ENCODE measurements around the gene SLC12A7. TPM values are rescaled to one million over a fixed set of nuclear protein-coding genes. Genes with fewer than 3 reads are reported as not detected.

Gene SLC12A7
- total RNA-seq, 2 experiments from 2014 or later = 10.1 to 10.8 TPM

GRCh38 chr5:1042626-1043025 lies 69.2 kb downstream of the SLC12A7 start:
- Mint-ChIP-seq H3K36me3 (no peaks in the 10 kb centered on the region), H3K4me1 (ENCODE audit: low read depth) (no peaks in the 10 kb centered on the region), H3K4me3 (no peak overlapping the region), H3K27me3 (no peaks in the 10 kb centered on the region), H3K27ac (no peak overlapping the region), H3K9me3 (peaks cover 68% of the 10 kb centered on the region)
- ChIA-PET POLR2A (no interaction called here), CTCF (no interaction called here)
- intact Hi-C loops (cut with micrococcal nuclease) = no loop called here
- no peak for DNase-seq

DNA sequence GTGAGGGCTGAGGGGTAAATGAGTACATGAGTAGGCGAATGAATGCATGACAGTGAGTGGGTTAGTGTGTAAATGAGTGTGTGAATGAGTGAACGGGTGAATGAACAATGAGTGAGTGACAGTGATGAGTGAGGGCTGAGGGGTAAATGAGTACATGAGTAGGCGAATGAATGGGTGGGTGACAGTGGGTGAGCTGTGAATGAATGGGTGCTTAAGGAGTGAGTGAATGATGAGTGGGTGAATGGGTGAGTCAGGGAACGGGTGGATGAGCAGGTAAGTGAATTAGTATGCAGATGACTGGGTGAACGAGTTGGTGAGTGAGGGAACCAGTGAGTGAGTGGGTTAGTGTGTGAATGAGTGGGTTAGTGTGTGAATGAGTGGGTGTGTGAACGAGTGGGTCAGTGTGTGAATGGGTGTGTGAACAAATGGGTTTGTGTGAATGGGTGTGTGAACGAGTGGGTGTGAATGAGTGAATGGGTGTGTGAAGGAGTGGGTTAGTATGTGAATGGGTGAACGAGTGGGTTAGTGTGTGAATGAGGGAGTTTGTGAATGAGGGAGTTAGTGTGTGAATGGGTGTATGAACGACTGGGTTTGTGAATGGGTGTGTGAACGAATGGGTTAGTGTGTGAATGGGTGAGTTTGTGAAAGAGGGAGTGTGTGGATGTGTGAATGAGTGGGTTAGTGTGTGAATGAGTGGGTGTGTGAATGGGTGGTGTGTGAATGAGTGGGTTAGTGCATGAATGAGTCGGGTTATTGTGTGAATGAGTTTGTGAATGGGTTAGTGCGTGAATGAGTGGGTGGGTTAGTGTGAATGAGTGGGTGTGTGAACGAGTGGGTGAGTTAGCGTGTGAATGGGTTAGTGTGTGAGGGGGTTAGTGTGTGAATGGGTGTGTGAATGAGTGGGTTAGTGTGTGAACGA lies 70.4 kb downstream of the SLC12A7 start:
- ChIA-PET CTCF (no interaction called here), POLR2A (no interaction called here)
- H3K4me1 Mint-ChIP-seq (ENCODE audit: low read depth) = no peaks in the 10 kb centered on the region
- H3K4me3 Mint-ChIP-seq = no peak overlapping the region
- peaks cover 57% of the 10 kb centered on the region for H3K9me3 Mint-ChIP-seq
- no peak overlapping the region for H3K27ac Mint-ChIP-seq
- H3K36me3 Mint-ChIP-seq = no peaks in the 10 kb centered on the region
- DNase-seq = no peak
- H3K27me3 Mint-ChIP-seq = no peaks in the 10 kb centered on the region
- intact Hi-C loops (cut with micrococcal nuclease) = no loop called here

GRCh38 chr5:1040571-1040970 lies 71.3 kb downstream of the SLC12A7 start:
- peaks cover 48% of the 10 kb centered on the region for H3K9me3 Mint-ChIP-seq
- H3K27me3 Mint-ChIP-seq = no peaks in the 10 kb centered on the region
- POLR2A ChIA-PET = no interaction called here
- intact Hi-C loops (cut with micrococcal nuclease) = no loop called here
- CTCF ChIA-PET = no interaction called here
- DNase-seq = no peak
- H3K4me3 Mint-ChIP-seq = no peak overlapping the region
- no peak overlapping the region for H3K27ac Mint-ChIP-seq
- no peaks in the 10 kb centered on the region for H3K36me3 Mint-ChIP-seq
- H3K4me1 Mint-ChIP-seq (ENCODE audit: low read depth) = no peaks in the 10 kb centered on the region

DNA sequence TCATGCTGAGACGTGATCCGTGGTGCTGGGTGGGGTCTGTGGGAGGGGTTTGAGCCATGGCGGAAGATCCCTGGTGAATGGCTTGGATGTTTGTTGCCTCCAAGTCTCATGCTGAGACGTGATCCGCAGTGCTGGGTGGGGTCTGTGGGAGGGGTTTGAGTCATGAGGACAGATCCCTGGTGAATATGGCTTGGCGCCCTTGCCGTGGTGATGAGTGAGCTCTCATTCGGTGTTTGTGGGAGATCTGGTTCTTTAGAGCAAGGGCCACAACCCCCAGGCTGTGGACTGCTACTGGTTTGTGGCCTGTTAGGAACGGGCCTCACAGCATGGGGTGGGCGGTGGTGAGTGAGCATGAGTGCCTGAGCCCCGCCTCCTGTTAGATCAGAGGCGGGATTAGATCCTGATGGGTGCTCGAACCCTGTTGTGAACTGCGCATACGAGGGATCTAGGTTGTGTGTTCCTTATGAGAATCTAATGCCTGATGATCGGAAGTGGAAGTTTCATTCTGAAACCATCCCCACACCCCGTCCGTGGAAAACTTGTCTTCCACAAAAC lies 72.1 kb downstream of the SLC12A7 start:
- Mint-ChIP-seq H3K27ac (no peak overlapping the region), H3K4me1 (ENCODE audit: low read depth) (no peaks in the 10 kb centered on the region), H3K9me3 (peaks cover 40% of the 10 kb centered on the region), H3K36me3 (no peaks in the 10 kb centered on the region), H3K4me3 (no peak overlapping the region), H3K27me3 (no peaks in the 10 kb centered on the region)
- DNase-seq = no peak
- CTCF ChIA-PET = no interaction called here
- intact Hi-C loops (cut with micrococcal nuclease) = no loop called here
- POLR2A ChIA-PET = no interaction called here

GRCh38 chr5:1039210-1039548 lies 72.7 kb downstream of the SLC12A7 start:
- H3K27ac Mint-ChIP-seq = no peak overlapping the region
- no peaks in the 10 kb centered on the region for H3K4me1 Mint-ChIP-seq (ENCODE audit: low read depth)
- no peak overlapping the region for H3K4me3 Mint-ChIP-seq
- H3K9me3 Mint-ChIP-seq = peaks cover 34% of the 10 kb centered on the region
- no peaks in the 10 kb centered on the region for H3K36me3 Mint-ChIP-seq
- peaks cover under 1% of the 10 kb centered on the region for H3K27me3 Mint-ChIP-seq
- intact Hi-C loops (cut with micrococcal nuclease) = no loop called here
- ChIA-PET POLR2A (no interaction called here), CTCF (no interaction called here)
- DNase-seq = no peak

- ChIA-PET CTCF (no interaction called here), POLR2A (no interaction called here)
- Mint-ChIP-seq H3K36me3 (no peaks in the 10 kb centered on the region), H3K27me3 (peaks cover 3% of the 10 kb centered on the region), H3K4me3 (no peak overlapping the region), H3K27ac (no peak overlapping the region), H3K4me1 (ENCODE audit: low read depth) (no peaks in the 10 kb centered on the region), H3K9me3 (peaks cover 28% of the 10 kb centered on the region)
- no peak for DNase-seq
- intact Hi-C loops (cut with micrococcal nuclease) = no loop called here
These were observed 73.2 kb downstream of the SLC12A7 start for GRCh38 chr5:1038417-1039209.

- intact Hi-C loops (cut with micrococcal nuclease) = no loop called here
- Mint-ChIP-seq H3K27me3 (peaks cover 3% of the 10 kb centered on the region), H3K9me3 (peaks cover 21% of the 10 kb centered on the region), H3K27ac (no peak overlapping the region), H3K36me3 (no peaks in the 10 kb centered on the region), H3K4me1 (ENCODE audit: low read depth) (no peaks in the 10 kb centered on the region), H3K4me3 (no peak overlapping the region)
- no peak for DNase-seq
- POLR2A ChIA-PET = no interaction called here
- CTCF ChIA-PET = no interaction called here
These were observed 74.0 kb downstream of the SLC12A7 start for GRCh38 chr5:1037671-1038416.

- intact Hi-C loops (cut with micrococcal nuclease) = no loop called here
- Mint-ChIP-seq H3K36me3 (no peaks in the 10 kb centered on the region), H3K27ac (no peak overlapping the region), H3K4me1 (ENCODE audit: low read depth) (no peaks in the 10 kb centered on the region), H3K4me3 (no peak overlapping the region), H3K9me3 (peaks cover 14% of the 10 kb centered on the region), H3K27me3 (peaks cover 5% of the 10 kb centered on the region)
- DNase-seq = no peak
- POLR2A ChIA-PET = no interaction called here
- CTCF ChIA-PET = no interaction called here
These were observed 74.7 kb downstream of the SLC12A7 start for GRCh38 chr5:1037123-1037670.

DNA sequence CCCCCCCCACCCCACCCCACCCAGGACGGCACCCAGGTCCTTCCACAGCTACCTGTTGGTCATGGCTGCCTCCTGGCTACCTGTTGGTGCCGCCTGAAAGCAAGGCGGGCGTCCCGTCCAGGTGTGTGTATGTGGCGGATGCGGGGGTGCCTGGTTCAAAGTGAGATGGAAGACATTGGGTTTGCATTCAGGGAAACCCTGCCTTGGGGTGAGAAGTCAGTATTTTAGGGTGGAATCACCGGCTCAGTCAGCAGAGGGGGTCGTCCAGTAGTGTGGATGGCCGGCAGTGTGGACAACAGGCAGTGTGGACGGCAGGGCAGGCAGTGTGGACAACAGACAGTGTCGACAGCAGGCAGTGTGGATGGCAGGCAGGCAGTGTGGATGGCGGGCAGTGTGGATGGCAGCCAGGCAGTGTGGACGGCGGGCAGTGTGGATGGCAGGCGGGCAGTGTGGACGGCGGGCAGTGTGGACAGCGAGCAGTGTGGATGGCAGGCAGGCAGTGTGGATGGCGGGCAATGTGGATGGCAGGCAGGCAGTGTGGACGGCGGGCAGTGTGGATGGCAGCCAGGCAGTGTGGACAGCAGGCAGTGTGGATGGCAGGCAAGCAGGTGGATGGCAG lies 75.2 kb downstream of the SLC12A7 start:
- ChIA-PET CTCF (no interaction called here), POLR2A (no interaction called here)
- DNase-seq = no peak
- no peaks in the 10 kb centered on the region for H3K4me1 Mint-ChIP-seq (ENCODE audit: low read depth)
- peaks cover 8% of the 10 kb centered on the region for H3K9me3 Mint-ChIP-seq
- H3K36me3 Mint-ChIP-seq = no peaks in the 10 kb centered on the region
- H3K4me3 Mint-ChIP-seq = no peak overlapping the region
- no peak overlapping the region for H3K27ac Mint-ChIP-seq
- H3K27me3 Mint-ChIP-seq = peaks cover 5% of the 10 kb centered on the region
- intact Hi-C loops (cut with micrococcal nuclease) = no loop called here

DNA sequence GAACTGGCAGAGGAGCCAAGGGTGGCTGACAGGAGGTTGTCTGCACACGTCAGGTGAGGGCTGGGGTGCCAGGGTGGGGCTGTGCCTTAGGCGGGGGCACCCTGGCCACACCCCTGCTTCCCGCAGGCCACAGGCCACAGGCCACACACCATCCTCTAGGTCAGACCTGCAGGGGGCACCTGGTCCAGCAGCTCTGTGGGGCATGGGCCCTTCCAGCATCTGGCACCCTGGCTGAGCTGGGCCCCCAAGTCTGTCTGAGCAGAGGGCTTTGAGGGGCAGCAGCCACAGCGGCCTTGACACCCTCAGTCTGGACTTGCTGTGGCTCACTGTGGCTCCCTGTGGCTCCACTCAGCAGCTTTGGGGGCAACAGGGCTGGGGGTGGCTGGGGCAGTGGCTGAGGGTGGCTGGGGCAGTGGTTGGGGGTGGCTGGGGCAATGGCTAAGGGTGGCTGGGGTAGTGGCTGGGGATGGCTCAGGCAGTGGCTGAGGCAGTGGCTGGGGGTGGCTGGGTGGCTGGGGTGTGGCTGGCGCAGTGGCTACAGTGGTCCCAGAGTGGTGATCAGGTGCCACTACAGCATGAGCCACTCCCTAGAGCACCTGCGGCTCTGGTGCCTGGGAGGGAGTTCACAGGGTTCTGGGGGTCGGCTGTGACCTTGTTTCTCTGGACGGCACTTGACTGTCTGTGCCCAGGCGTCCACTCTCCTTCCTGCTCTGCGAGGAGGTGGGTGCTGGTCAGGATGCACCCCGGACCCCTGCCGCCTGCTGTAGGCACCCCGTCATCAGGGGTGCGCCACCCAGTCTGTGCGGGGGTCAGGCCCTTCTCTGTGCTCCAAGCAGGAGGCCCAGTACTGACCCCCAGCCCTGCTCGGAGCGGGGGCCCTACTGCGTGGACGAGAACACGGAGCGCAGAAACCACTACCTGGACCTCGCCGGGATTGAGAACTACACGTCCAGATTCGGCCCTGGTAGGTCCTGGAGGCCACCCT lies 76.2 kb downstream of the SLC12A7 start:
- H3K4me3 Mint-ChIP-seq = no peak overlapping the region
- intact Hi-C loops (cut with micrococcal nuclease) = no loop called here
- peaks cover 5% of the 10 kb centered on the region for H3K27me3 Mint-ChIP-seq
- no peaks in the 10 kb centered on the region for H3K36me3 Mint-ChIP-seq
- DNase-seq = no peak
- H3K4me1 Mint-ChIP-seq (ENCODE audit: low read depth) = no peaks in the 10 kb centered on the region
- POLR2A ChIA-PET = no interaction called here
- CTCF ChIA-PET = no interaction called here
- H3K27ac Mint-ChIP-seq = no peak overlapping the region
- no peaks in the 10 kb centered on the region for H3K9me3 Mint-ChIP-seq

GRCh38 chr5:1034986-1035385 lies 76.9 kb downstream of the SLC12A7 start:
- Mint-ChIP-seq H3K4me1 (ENCODE audit: low read depth) (no peaks in the 10 kb centered on the region), H3K27me3 (peaks cover 5% of the 10 kb centered on the region), H3K4me3 (no peak overlapping the region), H3K36me3 (no peaks in the 10 kb centered on the region), H3K9me3 (no peaks in the 10 kb centered on the region), H3K27ac (no peak overlapping the region)
- POLR2A ChIA-PET = no interaction called here
- CTCF ChIA-PET = no interaction called here
- DNase-seq = no peak
- intact Hi-C loops (cut with micrococcal nuclease) = no loop called here

All from activated CD4-positive, alpha-beta memory T cell treated with anti-CD3 and anti-CD28 coated beads for 36 hours (primary cell).